GM13976 (cell line): ENCODE measurements around the gene ALKBH4.

ENCODE experiments used
- DNase-seq: peaks from one replicate; pipeline ENCODE4 v3.0.0; 2012; ENCODE audit warnings: low spot score
- CTCF ChIP-seq: IDR thresholded peaks from 2 replicates; pipeline ENCODE4 v1.5.1; 2012; ENCODE audit warnings: borderline replicate concordance, mild to moderate bottlenecking; ENCODE audit not compliant: insufficient read depth; ENCODE audit errors: extremely low read depth, missing control alignments, control extremely low read depth
- in situ Hi-C: fragments of 300-500 bp; cut with MboI; formaldehyde crosslinking; loops from one replicate; pipeline ENCODE4 v1.12.0; 2022; ENCODE audit warnings: low sequenced_read_pairs, mixed read lengths, inconsistent platforms; ENCODE audit not compliant: unreplicated experiment

Gene ALKBH4

GRCh38 chr7:102466097-102466496 lies 1.4 kb upstream of the ALKBH4 start:
- in situ Hi-C loops: loop anchor here (5.0 kb wide), 1 partner anchor 54 kb away; no protein-coding TSS in a partner anchor
- no peak for TF ChIP-seq CTCF

GRCh38 chr7:102463841-102464576 lies 654 bp downstream of the ALKBH4 start:
- in situ Hi-C loops: no loop called here
- TF ChIP-seq CTCF: no peak
- DNase-seq: no peak

More at GRCh38 chr7:102466097-102466496, 1.4 kb upstream of the ALKBH4 start:
- no peak for DNase-seq

GRCh38 chr7:102460467-102460866 lies 4.2 kb downstream of the ALKBH4 start:
- TF ChIP-seq CTCF: no peak
- no peak for DNase-seq
- in situ Hi-C loops: no loop called here

- DNase-seq: no peak
- TF ChIP-seq CTCF: no peak
- in situ Hi-C loops: no loop called here
Measured at GRCh38 chr7:102459221-102459844, 5.3 kb downstream of the ALKBH4 start.

GRCh38 chr7:102457352-102457924 lies 7.2 kb downstream of the ALKBH4 start:
- in situ Hi-C loops: no loop called here

More at GRCh38 chr7:102457352-102457924, 7.2 kb downstream of the ALKBH4 start:
- no peak for DNase-seq
- TF ChIP-seq CTCF: no peak
